SK-N-SH (cell line): ENCODE results near the gene PRKCA. TPM values are rescaled to one million over a fixed set of nuclear protein-coding genes. Genes with fewer than 3 reads are reported as not detected.

Source experiments
- EP300 ChIP-seq, 2 experiments: IDR thresholded peaks; 2 replicates each; pipeline versions ENCODE4 v1.4.0 to v1.6.1; 2012; ENCODE audit warnings: borderline replicate concordance in 1 of 2, low read depth in 1 of 2, low read length in 1 of 2
- FOXM1 ChIP-seq: IDR thresholded peaks from 2 replicates; pipeline ENCODE4 v1.4.0; 2012; ENCODE audit warnings: low read depth, mild to moderate bottlenecking
- GABPA ChIP-seq: IDR thresholded peaks from 2 replicates; pipeline ENCODE4 v1.4.0; 2012; ENCODE audit warnings: low read depth, mild to moderate bottlenecking
- JUND ChIP-seq: IDR thresholded peaks from 2 replicates; pipeline ENCODE4 v1.4.0; 2012
- MXI1 ChIP-seq: IDR thresholded peaks from 2 replicates; pipeline ENCODE4 v1.6.1; 2012; ENCODE audit warnings: mild to moderate bottlenecking, low read depth, low read length, improper control_type of control experiment
- POLR2AphosphoS5 ChIP-seq: IDR thresholded peaks from 2 replicates; pipeline ENCODE4 v1.6.1; 2012; ENCODE audit warnings: low read depth, low read length
- RAD21 ChIP-seq: IDR thresholded peaks from 2 replicates; pipeline ENCODE4 v1.6.1; 2012; ENCODE audit warnings: mild to moderate bottlenecking, low read length
- TAF1 ChIP-seq: IDR thresholded peaks from 2 replicates; pipeline ENCODE4 v1.6.1; 2012; ENCODE audit warnings: low read depth, mild to moderate bottlenecking, low read length, moderate library complexity, borderline replicate concordance
- TEAD4 ChIP-seq: IDR thresholded peaks from 2 replicates; pipeline ENCODE4 v1.4.0; 2012; ENCODE audit warnings: mild to moderate bottlenecking, borderline replicate concordance; ENCODE audit not compliant: insufficient read depth
- YY1 ChIP-seq: IDR thresholded peaks from 2 replicates; pipeline ENCODE4 v1.4.0; 2012; ENCODE audit warnings: low read depth, mild to moderate bottlenecking
- polyA plus RNA-seq, 3 experiments: library from polyadenylated mRNA; depleted of rRNA; stranded (reverse); fragments of >200 nt; gene quantifications; 2 replicates each; pipeline ENCODE4 v1.2.3, GENCODE V29; 2012
- TF ChIP-seq, protein P1 (sequence below): IDR thresholded peaks from 2 replicates; pipeline ENCODE4 v1.6.1; 2012; ENCODE audit warnings: mild to moderate bottlenecking, low read depth, low read length, moderate library complexity
- TF ChIP-seq, protein P2 (sequence below): IDR thresholded peaks from 2 replicates; pipeline ENCODE4 v1.4.0; 2012; ENCODE audit warnings: low read depth, borderline replicate concordance
- TF ChIP-seq, protein P3 (sequence below): IDR thresholded peaks from 2 replicates; pipeline ENCODE4 v1.4.0; 2012; ENCODE audit warnings: low read depth, borderline replicate concordance
- TF ChIP-seq, protein P4 (sequence below): IDR thresholded peaks from 2 replicates; pipeline ENCODE4 v1.4.0; 2012; ENCODE audit warnings: low read depth
- TF ChIP-seq, protein P5 (sequence below): fragments of 200-600 bp; sonication (generic); IDR thresholded peaks from 2 replicates; pipeline ENCODE4 v1.6.1; 2017; ENCODE audit warnings: antibody characterized with exemption, mild to moderate bottlenecking, moderate library complexity
- TF ChIP-seq, protein P6 (sequence below): fragments of 150-350 bp; IDR thresholded peaks from 2 replicates; pipeline ENCODE4 v1.6.1; 2017; ENCODE audit warnings: antibody characterized with exemption, low read length, low read depth, borderline replicate concordance
- TF ChIP-seq, protein P7 (sequence below): fragments of 150-350 bp; IDR thresholded peaks from 2 replicates; pipeline ENCODE4 v1.6.1; 2016; ENCODE audit warnings: mild to moderate bottlenecking, low read depth, low read length

Gene PRKCA
- polyA plus RNA-seq, 1 of the 3 experiments (the other 2 are of a cell fraction): 108 TPM

DNA sequence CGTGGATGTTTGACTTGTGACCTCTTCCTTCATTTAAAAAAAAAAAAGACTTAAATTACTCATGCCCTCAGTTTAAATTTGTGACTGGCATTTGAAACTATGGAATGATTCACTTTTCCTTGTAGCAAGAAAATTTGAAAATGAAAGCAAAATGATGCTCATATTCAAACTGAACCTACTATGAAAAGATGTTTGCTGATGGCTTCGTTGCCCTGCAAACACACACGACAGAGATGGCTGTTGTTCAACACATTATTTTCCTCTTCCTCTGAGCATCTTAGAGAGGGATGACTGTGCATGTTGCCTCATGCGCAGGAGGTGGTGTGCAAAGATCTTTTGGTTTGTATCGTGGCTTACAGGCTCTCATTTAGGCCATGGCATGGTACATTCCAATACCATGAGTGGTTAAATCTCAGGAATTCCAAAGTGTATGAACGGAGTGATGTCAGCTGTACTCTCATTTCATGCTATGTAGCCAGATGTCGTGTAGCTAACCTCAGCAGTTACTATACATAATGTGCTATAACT is 164.5 kb downstream of the PRKCA start (continued):
- TF ChIP-seq POLR2AphosphoS5 (peak; percentile 92), GABPA (peak; percentile 3; the same call in 1 of the 2 replicates), JUND (peak; percentile 99), RAD21 (no peak; the same call in 1 of the 2 replicates), FOXM1 (peak; percentile 60; the same call in 1 of the 2 replicates), TAF1 (0 out of 2 replicates have a peak, but pooled peaks have one; percentile 9), EP300 (IDR thresholded peaks at IDR 0.05; ENCODE audit: borderline replicate concordance in 1 of 2, low read depth in 1 of 2, low read length in 1 of 2) (peak; percentile 34 to 94; a peak in 3 of 4 replicates), YY1 (peak; percentile 47; the same call in 1 of the 2 replicates), MXI1 (0 out of 2 replicates have a peak, but pooled peaks have one; percentile 13), TEAD4 (peak; percentile 98)
- TF ChIP-seq, protein P1, sequence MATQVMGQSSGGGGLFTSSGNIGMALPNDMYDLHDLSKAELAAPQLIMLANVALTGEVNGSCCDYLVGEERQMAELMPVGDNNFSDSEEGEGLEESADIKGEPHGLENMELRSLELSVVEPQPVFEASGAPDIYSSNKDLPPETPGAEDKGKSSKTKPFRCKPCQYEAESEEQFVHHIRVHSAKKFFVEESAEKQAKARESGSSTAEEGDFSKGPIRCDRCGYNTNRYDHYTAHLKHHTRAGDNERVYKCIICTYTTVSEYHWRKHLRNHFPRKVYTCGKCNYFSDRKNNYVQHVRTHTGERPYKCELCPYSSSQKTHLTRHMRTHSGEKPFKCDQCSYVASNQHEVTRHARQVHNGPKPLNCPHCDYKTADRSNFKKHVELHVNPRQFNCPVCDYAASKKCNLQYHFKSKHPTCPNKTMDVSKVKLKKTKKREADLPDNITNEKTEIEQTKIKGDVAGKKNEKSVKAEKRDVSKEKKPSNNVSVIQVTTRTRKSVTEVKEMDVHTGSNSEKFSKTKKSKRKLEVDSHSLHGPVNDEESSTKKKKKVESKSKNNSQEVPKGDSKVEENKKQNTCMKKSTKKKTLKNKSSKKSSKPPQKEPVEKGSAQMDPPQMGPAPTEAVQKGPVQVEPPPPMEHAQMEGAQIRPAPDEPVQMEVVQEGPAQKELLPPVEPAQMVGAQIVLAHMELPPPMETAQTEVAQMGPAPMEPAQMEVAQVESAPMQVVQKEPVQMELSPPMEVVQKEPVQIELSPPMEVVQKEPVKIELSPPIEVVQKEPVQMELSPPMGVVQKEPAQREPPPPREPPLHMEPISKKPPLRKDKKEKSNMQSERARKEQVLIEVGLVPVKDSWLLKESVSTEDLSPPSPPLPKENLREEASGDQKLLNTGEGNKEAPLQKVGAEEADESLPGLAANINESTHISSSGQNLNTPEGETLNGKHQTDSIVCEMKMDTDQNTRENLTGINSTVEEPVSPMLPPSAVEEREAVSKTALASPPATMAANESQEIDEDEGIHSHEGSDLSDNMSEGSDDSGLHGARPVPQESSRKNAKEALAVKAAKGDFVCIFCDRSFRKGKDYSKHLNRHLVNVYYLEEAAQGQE: peak; percentile 67
- TF ChIP-seq, protein P2, sequence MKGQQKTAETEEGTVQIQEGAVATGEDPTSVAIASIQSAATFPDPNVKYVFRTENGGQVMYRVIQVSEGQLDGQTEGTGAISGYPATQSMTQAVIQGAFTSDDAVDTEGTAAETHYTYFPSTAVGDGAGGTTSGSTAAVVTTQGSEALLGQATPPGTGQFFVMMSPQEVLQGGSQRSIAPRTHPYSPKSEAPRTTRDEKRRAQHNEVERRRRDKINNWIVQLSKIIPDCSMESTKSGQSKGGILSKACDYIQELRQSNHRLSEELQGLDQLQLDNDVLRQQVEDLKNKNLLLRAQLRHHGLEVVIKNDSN: 0 out of 2 replicates have a peak, but pooled peaks have one; percentile 12
- TF ChIP-seq, protein P3, sequence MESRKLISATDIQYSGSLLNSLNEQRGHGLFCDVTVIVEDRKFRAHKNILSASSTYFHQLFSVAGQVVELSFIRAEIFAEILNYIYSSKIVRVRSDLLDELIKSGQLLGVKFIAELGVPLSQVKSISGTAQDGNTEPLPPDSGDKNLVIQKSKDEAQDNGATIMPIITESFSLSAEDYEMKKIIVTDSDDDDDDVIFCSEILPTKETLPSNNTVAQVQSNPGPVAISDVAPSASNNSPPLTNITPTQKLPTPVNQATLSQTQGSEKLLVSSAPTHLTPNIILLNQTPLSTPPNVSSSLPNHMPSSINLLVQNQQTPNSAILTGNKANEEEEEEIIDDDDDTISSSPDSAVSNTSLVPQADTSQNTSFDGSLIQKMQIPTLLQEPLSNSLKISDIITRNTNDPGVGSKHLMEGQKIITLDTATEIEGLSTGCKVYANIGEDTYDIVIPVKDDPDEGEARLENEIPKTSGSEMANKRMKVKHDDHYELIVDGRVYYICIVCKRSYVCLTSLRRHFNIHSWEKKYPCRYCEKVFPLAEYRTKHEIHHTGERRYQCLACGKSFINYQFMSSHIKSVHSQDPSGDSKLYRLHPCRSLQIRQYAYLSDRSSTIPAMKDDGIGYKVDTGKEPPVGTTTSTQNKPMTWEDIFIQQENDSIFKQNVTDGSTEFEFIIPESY: peak; percentile 40; the same call in 1 of the 2 replicates
- TF ChIP-seq, protein P4, sequence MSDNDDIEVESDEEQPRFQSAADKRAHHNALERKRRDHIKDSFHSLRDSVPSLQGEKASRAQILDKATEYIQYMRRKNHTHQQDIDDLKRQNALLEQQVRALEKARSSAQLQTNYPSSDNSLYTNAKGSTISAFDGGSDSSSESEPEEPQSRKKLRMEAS: peak; percentile 98
- TF ChIP-seq, protein P5, sequence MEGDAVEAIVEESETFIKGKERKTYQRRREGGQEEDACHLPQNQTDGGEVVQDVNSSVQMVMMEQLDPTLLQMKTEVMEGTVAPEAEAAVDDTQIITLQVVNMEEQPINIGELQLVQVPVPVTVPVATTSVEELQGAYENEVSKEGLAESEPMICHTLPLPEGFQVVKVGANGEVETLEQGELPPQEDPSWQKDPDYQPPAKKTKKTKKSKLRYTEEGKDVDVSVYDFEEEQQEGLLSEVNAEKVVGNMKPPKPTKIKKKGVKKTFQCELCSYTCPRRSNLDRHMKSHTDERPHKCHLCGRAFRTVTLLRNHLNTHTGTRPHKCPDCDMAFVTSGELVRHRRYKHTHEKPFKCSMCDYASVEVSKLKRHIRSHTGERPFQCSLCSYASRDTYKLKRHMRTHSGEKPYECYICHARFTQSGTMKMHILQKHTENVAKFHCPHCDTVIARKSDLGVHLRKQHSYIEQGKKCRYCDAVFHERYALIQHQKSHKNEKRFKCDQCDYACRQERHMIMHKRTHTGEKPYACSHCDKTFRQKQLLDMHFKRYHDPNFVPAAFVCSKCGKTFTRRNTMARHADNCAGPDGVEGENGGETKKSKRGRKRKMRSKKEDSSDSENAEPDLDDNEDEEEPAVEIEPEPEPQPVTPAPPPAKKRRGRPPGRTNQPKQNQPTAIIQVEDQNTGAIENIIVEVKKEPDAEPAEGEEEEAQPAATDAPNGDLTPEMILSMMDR: no peak
- TF ChIP-seq, protein P6, sequence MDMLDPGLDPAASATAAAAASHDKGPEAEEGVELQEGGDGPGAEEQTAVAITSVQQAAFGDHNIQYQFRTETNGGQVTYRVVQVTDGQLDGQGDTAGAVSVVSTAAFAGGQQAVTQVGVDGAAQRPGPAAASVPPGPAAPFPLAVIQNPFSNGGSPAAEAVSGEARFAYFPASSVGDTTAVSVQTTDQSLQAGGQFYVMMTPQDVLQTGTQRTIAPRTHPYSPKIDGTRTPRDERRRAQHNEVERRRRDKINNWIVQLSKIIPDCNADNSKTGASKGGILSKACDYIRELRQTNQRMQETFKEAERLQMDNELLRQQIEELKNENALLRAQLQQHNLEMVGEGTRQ: no peak
- TF ChIP-seq, protein P7, sequence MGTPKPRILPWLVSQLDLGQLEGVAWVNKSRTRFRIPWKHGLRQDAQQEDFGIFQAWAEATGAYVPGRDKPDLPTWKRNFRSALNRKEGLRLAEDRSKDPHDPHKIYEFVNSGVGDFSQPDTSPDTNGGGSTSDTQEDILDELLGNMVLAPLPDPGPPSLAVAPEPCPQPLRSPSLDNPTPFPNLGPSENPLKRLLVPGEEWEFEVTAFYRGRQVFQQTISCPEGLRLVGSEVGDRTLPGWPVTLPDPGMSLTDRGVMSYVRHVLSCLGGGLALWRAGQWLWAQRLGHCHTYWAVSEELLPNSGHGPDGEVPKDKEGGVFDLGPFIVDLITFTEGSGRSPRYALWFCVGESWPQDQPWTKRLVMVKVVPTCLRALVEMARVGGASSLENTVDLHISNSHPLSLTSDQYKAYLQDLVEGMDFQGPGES: no peak
